GM21825 (cell line): ENCODE data around the gene PANK2.

ENCODE experiments used
- ATAC-seq: cut with Tn5 transposase; IDR thresholded peaks from one replicate; pipeline ENCODE4 v1.9.1; 2021; ENCODE audit warnings: mild to moderate bottlenecking, moderate library complexity; ENCODE audit not compliant: unreplicated experiment

The PANK2 gene

DNA sequence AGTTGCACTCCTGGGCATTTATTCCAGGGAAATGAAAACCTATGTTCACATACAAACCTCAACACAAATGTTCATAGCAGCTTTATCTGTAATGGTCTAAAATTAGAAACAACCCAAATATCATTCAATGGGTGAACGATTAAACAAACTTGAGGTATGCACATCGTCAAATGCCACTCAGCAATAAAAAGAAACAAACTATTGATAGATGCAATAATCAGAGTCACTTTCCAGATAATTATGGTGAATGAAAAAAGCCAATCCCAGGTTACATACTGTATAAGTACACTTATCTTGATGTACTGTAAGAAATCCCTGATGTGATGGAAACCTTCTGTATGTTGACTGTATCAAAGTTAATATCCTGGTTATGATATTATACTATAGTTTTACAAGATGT is 87.3 kb downstream of the PANK2 start:
- ATAC-seq, result no peak
